Choroid plexus epithelial cell (primary cell): ENCODE results near the gene ZNF391.
"Not testable (repeated sequence)": the region's sequence is repeated elsewhere in the genome, so short reads cannot be mapped to it uniquely, and the experiment has no call there.

Experiments
- DNase-seq: peaks from one replicate; pipeline ENCODE4 v3.0.0-alpha.2; 2010; ENCODE audit warnings: low read depth
- H3K4me3 ChIP-seq: 2 replicates; pipeline ENCODE4 v1.5.1; 2011; ENCODE audit warnings: low read depth, mild to moderate bottlenecking, control low read depth, low read length, moderate library complexity
- CTCF ChIP-seq: conservative IDR thresholded peaks from 2 replicates; pipeline ENCODE4 v1.5.1; 2011; ENCODE audit warnings: low read depth, mild to moderate bottlenecking, control low read depth, inconsistent platforms, low read length, moderate library complexity

ZNF391 gene

GRCh38 chr6:27374824-27375612 is 13.5 kb upstream of the ZNF391 start:
- no peak for TF ChIP-seq CTCF
- H3K4me3 ChIP-seq, result peak overlapping the region; percentile 71
- DNase-seq, result peak; percentile 67

GRCh38 chr6:27375613-27376079 is 12.9 kb upstream of the ZNF391 start:
- DNase-seq, result peak; percentile 14
- no peak for TF ChIP-seq CTCF
- peak overlapping the region; percentile 71 for H3K4me3 ChIP-seq

DNA sequence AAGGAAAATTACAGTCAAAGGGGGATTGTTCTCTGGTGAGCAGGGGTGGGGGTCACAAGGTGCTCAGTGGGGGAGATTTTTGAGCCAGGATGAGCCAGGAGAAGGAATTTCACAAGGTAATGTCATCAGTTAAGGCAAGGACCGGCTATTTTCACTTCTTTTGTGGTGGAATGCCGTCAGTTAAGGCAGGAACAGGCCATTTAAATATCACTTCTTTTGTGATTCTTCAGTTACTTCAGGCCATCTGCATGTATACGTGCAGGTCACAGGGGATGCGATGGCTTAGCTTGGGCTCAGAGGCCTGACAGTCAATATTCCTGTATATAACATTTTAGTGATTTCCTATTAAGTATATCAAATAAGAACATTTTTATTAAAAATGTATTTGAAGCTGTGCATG is 10.2 kb upstream of the ZNF391 start:
- DNase-seq, H3K4me3 ChIP-seq: not testable (repeated sequence)

DNA sequence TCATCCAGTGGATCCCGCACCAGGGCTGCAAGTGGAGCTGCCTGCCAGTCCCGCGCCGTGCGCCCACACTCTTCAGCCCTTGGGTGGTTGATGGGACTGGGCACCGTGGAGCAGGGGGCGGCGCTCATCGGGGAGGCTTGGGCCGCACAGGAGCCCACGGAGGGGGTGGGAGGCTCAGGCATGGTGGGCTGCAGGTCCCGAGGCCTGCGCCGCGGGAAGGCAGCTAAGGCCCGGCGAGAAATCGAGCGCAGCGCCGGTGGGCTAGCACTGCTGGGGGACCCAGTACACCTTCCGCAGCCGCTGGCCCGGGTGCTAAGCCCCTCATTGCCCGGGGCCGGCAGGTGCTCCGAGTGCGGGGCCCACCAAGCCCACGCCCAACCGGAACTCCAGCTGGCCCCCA is 7.6 kb upstream of the ZNF391 start:
- not testable (repeated sequence) for H3K4me3 ChIP-seq, DNase-seq

DNA sequence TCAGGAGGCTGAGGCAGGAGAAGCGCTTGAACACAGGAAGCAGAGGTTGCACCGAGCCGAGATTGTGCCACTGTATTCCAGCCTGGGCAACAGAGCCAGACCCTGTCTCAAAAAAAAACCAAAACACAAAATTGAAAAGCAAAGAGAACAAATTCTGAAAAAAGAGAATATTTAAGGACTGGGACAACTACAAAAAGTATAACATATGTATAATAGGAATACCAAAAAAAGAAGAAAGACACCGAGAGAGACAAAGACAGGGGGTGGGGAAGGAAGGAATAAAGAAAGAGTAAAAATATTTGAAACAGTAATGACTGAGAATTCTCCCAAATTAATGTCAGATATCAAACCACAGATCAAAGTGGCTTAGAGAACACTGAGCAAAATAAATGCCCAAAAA is 5.5 kb upstream of the ZNF391 start:
- H3K4me3 ChIP-seq, result no peak overlapping the region
- DNase-seq, result no peak
- TF ChIP-seq CTCF, result no peak

GRCh38 chr6:27383481-27383880 is 5.1 kb upstream of the ZNF391 start:
- no peak overlapping the region for H3K4me3 ChIP-seq
- DNase-seq, result no peak
- no peak for TF ChIP-seq CTCF

GRCh38 chr6:27392623-27393022 is 4.1 kb downstream of the ZNF391 start:
- TF ChIP-seq CTCF, result no peak
- no peak for DNase-seq

GRCh38 chr6:27394073-27394472 is 5.5 kb downstream of the ZNF391 start:
- no peak overlapping the region for H3K4me3 ChIP-seq
- no peak for TF ChIP-seq CTCF
- DNase-seq, result no peak

More at GRCh38 chr6:27392623-27393022, 4.1 kb downstream of the ZNF391 start:
- H3K4me3 ChIP-seq, result no peak overlapping the region
